GM18519 (cell line): ENCODE results near the gene POLR3K.
"Not testable (repeated sequence)": the region's sequence is repeated elsewhere in the genome, so short reads cannot be mapped to it uniquely, and the experiment has no call there.

ENCODE experiments used
- ATAC-seq: cut with Tn5 transposase; IDR thresholded peaks from one replicate; pipeline ENCODE4 v1.9.1; 2021; ENCODE audit warnings: mild to moderate bottlenecking, moderate library complexity; ENCODE audit not compliant: unreplicated experiment, low FRiP score

The POLR3K gene

GRCh38 chr16:47234-47633 lies 6.2 kb downstream of the POLR3K start:
- ATAC-seq, result no peak

GRCh38 chr16:46510-46909 lies 6.9 kb downstream of the POLR3K start:
- ATAC-seq, result not testable (repeated sequence)

GRCh38 chr16:45454-45853 lies 8.0 kb downstream of the POLR3K start:
- ATAC-seq, result no peak

GRCh38 chr16:44655-45054 lies 8.8 kb downstream of the POLR3K start:
- ATAC-seq, result no peak

- no peak for ATAC-seq
Observed at GRCh38 chr16:43294-43693, 10.1 kb downstream of the POLR3K start.

GRCh38 chr16:42691-43090 lies 10.7 kb downstream of the POLR3K start:
- no peak for ATAC-seq

GRCh38 chr16:42069-42457 lies 11.3 kb downstream of the POLR3K start:
- no peak for ATAC-seq

GRCh38 chr16:41439-42068 lies 11.9 kb downstream of the POLR3K start:
- no peak for ATAC-seq

- ATAC-seq, result no peak
Observed at GRCh38 chr16:38941-39892, 14.2 kb downstream of the POLR3K start.

- ATAC-seq, result not testable (repeated sequence)
Observed at GRCh38 chr16:38206-38605, 15.2 kb downstream of the POLR3K start.

GRCh38 chr16:37511-37910 lies 15.9 kb downstream of the POLR3K start:
- no peak for ATAC-seq

GRCh38 chr16:36336-36984 lies 16.9 kb downstream of the POLR3K start:
- no peak for ATAC-seq

GRCh38 chr16:35678-36305 lies 17.6 kb downstream of the POLR3K start:
- no peak for ATAC-seq

GRCh38 chr16:35011-35677 lies 18.3 kb downstream of the POLR3K start:
- no peak for ATAC-seq

- ATAC-seq, result no peak
Observed at GRCh38 chr16:34648-34987, 18.8 kb downstream of the POLR3K start.

GRCh38 chr16:33877-34647 lies 19.3 kb downstream of the POLR3K start:
- no peak for ATAC-seq

GRCh38 chr16:33154-33876 lies 20.1 kb downstream of the POLR3K start:
- ATAC-seq, result not testable (repeated sequence)

- ATAC-seq, result not testable (repeated sequence)
Observed at GRCh38 chr16:30627-31026, 22.8 kb downstream of the POLR3K start.

- peak; percentile 79 for ATAC-seq
Observed at GRCh38 chr16:25926-26348, 27.5 kb downstream of the POLR3K start.
